NCI-H1930 (cell line): ENCODE data around the gene SIRT7.

Experiments used
- DNase-seq, 2 experiments: peaks; one replicate each; lab custom pipeline; 2025; lab: John Stamatoyannopoulos, UW

The SIRT7 gene

DNA sequence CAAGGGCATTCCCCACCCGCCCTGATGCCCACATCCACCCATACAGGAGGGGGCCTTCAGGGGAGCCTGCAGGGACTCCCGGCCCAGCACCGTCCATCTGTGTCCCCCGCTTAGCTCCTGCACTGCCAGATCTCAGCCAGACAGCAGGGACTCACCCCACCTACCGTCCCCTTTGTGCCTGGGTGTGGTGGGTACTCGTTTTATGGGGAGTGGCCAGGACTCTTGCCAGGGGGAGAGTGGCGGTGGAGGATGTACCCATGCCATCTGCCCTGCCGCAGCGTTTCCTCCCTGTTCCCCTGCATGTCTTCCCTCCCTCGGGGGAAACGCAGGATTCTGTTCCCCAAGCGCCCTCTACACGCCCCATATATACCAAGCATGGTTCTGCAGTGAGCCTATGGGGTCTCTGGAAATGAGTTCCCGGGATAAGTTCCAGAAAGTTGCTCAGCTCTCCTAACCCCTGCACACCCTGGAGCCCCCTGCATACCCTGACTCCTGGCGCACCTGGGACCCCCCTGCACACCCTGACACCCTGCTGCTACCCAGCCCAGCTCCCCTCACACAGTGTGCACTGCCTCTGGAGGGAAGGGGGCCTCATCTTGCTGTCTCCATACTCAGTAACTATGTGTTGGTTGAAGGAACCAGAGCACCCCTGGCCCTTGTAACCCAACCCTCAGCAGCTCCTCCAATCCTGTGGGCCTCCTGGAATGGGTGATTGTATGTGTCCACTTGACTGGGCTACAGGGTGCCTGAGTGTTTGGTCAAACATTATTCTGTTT lies 13.8 kb upstream of the SIRT7 start:
- DNase-seq, result no peak

DNA sequence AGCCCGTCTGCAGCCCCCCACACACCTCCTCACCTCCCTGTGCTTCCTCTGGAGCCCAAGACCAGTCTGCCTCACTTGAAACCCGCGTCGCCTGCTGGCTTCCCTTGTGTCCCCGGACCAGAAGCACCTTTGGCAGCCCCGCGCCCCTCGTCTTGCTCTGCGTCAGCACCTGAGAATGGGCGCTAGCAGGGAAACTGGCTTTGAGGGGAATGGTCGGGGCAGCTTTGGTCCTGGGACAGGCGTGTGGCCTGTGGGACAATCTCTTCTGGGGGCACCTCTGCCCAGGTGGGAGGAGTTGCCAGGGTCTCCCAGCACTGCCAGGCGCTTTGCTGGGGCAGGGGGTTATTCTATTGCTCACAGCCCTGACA lies 13.2 kb upstream of the SIRT7 start:
- DNase-seq, result no peak

DNA sequence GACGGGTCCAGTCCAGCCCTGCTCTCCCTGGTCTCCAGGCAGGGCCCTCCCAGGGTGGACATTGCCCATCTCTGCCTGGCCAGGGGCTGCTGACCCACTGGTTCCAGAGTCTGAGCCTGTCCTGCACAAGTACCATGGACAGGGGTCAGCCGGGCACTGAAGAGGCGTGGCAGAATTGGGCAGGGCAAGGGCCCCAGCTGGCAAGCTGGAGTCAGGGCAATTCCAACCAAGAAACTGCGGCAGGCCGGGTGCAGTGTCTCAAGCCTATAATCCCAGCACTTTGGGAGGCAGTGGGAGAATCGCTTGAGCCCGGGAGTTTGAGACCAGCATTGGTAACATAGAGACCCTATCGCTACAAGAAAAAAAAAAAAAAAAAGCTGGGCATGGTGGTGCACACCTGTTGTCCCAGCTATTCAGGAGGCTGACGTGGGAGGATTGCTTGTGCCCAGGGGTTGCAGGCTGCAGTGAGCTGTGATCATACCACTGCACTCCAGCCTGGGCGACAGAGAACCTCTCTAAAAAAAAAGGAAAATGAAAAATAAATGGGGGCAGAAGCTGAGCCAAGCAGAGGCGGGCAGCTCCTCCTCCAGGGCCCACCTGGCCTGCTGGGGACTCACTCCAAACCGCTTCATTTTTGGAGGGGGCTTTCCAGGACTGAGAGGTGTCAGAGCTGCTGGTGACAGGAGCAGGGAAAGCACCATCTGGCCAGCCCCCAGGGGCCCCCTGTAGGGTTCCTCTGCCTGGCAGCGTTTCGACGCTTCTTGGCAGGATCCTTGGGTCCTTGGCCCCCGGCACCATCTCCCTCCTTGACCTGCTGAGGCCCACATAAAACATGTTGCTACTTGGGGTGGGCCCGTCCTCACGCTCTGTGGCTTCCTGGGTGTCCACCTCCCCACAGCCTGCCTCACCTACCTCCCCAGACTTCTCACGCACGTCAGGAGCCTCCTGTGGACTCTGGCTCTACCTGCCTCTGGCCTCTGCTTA lies 12.5 kb upstream of the SIRT7 start:
- DNase-seq, result no peak

DNA sequence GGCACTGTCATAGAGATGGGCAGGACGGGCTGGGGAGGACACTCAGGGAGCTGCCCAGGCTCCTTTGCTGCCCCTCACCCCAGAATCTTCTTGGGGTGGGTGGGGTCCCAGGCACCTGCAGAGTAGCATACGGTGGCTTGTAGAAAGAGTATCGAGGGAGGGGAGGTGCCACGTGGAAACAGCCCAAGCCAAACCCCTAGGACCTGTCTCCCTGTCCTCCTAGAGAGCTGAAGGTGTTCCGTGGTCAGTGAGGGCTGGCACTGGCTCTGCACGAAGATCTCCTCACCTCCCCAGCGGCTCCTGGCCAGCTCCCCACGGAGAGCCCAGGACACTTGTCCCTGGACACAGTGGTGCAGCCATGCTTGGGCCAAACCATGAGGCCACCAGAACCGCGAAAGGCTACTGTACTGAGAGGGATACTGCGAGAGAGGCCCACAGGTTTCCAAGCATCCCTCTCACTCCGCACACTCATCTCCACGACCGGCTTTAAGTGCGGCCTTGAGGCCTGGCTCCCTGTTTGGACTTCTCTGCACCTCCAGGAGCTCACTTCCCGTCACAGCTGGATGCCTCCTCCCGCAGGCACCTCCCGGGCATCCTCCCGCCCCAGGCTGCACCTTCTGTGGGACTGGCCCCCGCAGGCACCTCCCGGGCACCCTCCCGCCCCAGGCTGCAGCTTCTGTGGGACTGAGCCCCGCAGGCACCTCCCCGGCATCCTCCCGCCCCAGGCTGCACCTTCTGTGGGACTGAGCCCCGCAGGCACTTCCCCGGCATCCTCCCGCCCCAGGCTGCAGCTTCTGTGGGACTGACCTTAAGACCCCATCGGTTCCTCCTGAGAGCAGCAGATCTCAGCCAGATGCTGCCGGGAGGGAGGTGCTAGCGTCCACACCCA lies 11.5 kb upstream of the SIRT7 start:
- DNase-seq, result no peak

DNA sequence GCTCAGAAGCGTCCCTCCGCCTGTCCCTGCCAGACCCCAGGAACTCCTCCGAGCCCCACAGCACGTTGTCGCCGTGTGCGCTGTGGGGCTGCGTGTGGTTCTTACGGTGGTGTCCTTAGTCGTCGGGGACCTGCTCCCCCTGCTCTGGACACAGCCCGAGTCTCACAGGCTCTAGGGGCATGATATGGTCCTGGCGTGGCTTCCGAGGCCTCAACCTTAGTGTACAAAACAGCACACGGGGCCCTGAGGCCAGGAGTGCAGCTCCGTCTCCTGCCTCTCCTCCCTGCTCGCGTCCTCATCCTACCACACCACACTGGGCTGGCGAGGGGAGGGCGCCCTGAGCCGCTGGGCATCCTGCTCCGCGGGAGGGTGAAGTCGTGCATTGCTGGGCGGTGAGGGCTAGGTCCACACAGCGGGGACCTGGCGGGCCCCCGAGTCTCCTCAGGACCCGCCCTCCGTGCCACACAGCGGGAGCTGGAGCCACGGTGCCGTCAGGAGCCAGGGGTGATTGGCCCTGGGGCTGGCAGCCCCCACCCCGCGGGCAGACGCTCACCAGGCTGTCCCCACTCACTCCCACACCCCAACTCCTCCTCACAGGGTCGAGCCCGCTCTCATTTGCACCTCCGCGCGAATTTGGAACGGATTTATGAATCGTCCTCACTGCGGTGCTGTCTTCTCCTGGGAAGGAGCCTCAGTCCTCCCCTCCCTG lies 10.7 kb upstream of the SIRT7 start:
- DNase-seq, result no peak

DNA sequence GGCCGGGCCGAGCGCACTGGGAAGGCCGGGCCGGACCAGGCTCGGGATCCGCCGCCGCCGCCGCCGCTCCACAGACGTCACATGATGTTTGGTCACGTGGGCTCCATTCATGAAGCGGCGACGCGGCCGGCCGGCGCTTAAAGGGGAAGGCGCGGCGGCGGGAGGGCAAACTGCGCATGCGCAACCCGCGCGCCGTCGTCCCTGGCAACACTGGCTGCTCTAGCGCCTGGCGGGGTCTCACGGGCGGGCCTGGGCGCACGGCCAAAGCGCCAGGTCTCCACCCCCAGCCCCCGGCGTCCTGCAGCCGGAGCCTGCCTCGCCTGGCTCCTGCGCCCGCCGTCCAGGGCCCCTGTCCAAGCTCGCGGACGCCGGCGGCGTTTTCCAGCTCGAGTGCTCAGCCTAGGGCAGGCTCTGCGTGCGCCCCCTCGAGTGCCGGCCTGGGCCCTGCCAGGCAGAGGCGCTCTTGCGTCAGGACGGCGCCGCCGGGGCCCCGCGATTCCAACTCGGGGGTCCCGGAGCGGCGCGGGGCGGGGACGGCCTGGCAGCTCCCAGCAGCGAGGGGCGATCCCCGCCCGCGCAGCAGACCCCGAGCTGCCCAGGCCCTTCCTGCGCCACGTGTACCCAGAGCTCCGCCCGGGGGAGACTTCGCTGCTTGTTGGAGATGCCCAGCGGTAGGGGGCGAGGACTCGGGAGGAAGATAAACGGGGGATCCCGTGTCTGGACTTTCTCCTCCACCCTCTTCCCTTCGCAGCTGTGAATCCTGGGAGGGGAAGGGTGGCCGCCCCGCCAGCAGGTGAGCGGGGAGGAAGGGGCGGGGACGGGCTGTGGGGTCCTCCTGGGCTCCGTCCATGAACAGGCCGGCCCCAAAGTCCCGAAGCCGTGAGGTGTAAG lies 9.9 kb upstream of the SIRT7 start, which contains the start of gene MAFG:
TSS of gene MAFG (minus strand) at position 83 of the 891 bp plus-strand sequence. CDS start 4,550 bp downstream, outside the sequence.
- peak; percentile 93 to 98 for DNase-seq

DNA sequence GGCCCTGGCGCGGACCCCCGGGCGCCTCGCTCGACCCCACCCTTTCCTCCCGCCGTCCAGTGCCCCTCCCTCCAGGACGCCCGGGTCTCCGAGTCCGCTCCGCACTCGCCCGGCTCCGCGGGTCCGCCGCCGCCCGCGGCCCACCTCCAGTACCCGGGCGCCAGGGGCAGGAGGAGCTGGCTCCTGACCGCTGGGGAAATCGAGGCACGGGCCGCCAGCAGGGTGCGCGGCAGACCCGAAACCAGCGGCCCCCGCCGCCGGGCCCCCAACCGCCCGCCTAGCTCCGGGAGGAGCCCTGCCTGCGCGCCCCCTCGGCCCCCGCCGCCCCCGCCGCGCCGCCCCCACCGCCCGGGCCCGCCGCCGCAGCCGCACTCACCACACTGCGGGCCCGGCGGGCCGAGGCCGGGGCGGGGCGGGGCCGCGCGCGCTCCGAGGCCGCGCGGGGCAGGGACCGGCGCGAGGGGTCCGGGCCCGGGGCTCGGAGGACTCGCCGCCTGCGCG lies 9.2 kb upstream of the SIRT7 start:
- no peak for DNase-seq

DNA sequence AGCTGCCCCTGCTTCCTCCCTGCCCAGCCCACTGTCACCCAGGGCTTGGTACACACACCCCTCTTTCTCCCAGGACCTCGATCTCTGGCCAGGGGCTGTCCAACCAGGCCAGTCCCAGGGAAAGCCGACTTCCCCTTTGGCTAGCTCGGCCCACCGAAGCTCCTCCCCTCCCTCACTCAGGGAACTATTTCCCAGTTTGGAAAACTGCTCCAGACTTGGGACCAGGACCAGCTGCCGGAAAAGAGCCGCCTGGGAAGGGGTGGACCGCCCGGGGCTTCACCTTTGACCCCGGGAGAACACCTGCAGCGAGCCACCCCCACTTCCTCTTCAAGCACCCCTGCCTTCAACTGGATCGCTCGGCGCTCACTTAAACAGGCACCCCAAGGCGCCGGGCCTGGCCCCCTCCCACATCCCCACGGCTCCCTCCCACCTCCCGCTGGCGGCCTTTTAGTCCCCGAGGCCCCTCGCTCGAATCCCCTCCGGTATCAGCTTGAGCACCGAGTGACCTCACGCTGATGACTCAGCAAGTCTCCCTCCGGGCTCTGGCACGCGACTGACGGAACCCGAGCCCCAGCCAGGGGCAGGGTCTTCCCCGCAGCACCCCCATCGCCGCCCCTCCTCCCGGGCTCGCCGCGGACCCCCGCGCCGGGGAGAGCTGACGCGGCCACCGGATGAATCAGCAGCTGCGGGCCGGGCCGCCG lies 8.6 kb upstream of the SIRT7 start:
- no peak for DNase-seq

DNA sequence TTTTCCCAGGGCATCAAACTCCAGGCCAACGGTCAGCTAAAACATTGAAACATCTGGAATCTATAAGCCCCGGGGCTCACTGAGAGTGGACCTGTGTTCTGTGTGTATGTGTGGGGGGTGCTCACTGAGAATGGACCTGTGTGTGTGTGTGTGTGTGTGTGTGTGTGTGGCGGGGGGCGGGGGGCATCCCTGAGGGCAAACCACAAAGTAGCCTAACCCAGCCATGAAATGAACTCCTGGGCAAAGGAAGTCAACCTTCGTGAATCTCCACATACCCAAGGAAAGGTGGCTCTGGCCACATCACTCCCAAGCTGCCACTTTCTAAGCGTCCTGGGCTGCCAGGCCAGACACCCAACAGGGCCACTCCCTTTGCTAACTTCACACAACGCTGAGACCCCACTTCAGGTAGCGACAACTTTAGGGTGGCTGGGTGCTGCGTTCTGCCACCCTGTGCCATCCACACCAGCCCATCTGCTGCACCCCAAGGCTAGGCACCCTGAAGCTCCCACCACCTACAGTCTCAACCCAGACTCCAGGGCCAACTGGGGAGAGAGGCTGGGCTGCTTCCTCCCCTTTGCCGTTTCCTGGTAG lies 8.0 kb upstream of the SIRT7 start:
- no peak for DNase-seq

DNA sequence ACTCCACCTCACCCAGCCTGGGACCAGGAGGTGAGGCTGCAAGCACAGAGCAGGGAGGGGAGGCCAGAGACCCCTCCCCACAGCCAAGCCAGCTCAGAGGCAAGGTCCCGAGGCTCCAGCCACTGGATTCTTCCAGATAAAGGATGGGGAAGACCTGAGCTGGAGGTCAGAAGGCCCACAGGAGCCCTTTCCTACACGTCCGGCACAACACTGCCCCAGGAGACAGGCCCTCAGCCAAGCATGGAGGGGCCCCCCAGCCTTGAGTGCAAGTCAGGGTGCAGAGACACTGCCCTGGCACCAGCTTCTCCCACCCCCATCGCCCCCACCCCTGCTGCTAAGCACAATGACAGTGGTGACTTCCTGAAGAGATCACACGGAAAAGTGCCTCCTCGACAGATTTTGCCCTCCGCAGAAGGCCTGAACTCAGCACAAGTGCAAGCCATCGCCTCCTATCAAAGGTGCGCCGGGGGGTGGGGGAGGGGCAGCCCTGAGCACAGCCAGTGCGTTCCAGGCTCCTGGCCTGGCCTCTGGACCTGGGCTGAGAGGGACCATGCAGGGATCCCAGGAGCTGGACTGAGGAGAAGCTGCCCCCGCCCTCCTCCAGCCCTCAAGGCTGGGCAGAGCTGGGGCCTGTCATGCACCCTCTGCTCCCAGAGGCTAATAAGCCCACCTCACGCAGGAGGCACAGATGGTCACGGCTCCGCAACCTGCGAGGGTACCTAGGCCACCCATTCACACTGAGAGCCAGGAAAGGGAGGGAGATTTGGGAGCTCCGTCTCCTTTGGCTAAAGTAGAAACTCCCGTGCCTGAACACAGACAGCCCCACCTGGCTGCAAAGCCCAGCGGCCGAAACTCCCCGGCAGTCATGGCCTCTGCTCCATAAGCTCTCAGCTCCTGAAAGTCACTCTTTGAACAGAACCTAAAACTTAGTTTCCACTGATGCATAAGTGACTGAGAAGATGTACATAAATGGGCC lies 6.9 kb upstream of the SIRT7 start:
- no peak for DNase-seq

DNA sequence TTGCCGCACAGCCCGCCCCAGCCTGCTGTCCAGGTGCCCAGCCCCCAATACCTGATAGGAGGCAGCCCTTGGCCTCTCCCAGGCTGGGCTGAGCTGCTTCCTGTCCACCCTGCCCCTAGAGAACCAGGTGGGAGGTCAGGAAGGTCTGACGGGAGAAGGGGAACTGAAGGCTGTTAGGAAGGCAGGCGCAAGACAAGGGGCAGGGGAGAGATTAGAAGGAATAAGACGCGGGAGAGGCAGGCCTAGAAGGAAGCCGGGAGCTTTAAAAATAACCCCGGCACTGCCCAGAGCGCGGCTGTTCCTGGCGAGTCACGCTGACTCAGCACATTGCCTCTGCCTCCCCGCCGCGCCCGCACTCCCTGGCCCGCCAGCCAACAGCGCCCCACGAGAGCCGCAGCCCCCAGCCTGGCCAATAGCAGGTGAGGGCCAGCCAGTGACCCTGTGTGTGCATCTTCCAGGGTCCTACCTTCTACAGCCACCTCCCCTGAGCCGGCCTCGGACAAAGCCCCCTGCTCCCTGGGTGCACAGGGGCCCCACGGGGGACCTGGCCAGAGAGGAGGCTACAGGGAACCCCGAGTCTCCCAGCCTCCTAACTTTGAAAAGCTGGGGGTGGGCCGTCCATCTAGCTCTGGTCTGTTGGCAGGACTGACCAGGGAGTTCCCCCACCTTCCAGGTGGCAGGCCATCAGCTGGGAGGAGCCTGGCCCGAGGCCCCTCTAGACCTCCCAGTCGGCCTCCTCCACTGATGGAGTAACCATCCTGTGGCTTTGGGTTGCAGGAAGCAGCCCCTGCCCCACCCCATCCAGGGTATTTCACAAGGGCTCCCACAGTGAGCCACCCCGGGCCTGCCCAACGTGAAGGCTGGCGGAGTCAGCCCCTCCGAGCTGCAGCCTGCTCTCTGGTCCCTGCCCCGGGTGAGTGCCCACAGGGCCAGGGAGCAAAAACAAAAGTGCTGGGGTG lies 5.6 kb upstream of the SIRT7 start:
- DNase-seq, result no peak

DNA sequence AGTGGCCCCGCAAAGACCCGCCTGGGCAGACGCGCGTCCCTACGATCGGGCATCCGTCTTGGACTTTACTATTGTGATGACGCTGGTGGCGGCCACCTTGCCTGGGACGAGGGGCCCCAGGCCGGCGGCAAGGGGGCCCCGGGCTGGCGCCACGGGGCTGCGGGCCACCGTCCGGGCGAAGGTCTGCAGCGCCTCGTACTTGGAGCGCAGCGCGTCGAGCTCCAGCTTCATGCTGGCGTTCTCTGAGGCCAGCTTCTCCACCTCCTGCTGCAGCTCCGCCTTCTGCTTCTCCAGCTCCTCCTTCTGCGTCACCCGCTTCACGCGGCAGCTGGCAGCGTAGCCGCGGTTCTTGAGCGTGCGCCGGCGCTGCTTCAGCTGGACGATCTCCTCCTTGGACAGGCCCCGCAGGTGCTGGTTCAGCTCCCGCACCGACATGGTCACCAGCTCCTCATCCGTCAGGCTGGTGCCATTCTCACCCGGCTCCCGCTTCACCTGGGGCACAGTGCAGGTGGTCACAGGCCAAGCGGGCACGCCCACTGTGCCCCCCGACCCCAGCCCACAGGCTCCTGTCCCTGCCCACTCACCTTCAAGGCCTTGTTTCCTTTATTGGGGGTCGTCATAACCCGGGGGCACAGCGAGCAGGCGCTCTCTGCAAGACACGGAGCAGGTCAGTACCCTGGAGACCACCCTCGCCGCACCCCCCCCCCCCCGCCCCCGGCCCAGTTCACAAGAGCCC lies 4.8 kb upstream of the SIRT7 start:
- no peak for DNase-seq

DNA sequence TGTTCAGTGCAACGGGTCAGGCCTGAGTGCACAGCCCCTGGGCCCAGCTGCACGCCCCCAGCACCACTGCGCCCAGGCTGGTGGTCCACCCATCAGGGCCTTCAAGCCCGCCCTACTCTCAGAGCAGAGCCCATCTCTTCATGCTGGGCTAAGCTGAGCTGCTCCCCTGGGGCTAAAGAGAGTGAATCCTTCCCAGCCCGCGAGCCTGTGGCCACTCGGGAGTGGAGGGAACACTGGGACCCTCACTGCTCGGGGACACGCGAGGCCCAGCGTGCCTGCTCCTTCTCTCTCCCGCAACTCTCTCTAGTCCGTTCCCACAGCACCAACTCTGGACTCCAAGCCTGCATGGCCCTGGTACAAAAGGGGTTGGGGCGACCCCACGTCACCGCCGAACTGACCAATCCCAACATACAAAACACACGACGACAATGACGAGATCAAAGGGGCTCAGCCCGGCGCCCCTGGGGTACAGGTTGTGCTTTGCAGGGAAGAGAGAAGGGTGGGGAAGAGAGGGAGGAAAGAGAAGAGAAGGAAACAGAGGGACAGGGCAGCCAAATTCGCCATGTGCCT lies 4.1 kb upstream of the SIRT7 start:
- no peak for DNase-seq

DNA sequence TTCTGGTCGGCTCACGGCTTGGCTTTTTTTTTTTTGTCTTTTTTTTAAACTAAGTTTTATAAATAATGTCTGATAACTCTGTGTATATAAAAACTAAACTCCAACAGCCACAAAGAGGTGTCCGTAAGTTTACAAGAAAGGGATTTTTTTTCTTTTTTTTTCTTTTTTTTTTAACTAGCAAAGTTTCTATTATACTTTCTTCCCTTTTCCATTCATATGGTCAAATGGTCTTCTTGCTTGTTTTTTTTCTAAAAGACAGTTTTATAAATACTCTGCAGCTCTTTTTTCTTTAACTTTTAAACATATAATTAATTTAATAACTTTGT lies 3.5 kb upstream of the SIRT7 start:
- DNase-seq, result no peak

DNA sequence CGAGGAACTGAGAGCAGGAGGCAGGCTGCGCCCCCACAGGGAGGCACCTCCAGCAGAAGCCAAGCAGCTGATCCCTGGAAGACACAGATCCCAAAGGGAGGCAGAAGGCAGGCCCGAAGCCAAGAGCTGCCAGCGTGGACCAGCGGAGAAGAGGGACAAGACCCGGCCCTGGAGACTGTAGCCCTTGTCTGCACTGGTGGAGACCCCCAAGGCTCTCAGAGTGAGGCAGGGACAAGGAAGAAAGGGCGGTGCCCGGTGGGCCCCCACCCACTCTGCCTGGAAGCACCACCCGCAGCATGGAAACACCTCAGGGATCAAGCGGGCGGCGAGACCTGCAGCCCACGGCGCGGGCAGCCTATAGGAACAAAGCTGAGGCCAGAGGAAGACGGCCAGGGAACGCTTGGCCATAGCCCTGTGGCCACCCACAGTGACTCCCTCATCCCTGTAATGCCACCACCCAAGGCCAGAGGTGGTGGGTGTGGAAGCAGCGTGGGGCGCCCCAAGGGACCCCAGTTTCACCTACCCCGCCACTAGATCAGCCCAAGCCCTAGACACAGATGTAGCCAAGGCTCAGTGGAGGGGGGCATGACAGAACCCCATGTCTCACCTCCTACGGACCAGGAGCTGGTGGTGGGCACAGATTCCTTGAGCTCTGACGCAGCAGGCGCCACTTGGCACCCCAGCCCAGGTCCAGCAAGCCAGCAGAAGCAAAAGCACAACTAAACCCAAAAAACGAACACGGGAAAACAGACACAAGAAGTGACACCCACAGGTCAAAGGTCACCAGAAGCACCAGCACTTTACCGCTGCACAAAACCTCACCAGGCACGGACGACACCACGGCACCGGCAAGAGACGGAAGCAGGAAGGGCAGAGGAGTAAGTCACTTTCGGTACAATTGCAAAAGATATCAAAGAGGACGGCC lies 2.9 kb upstream of the SIRT7 start:
- DNase-seq, result no peak
